HUES6 (cell line): ENCODE results near the gene ANKLE2.
"Not testable (repeated sequence)": the region's sequence is repeated elsewhere in the genome, so short reads cannot be mapped to it uniquely, and the experiment has no call there.

Experiments
- H3K27ac ChIP-seq: 2 replicates; pipeline ENCODE4 v1.7.0; 2013; ENCODE audit warnings: low read depth, mild to moderate bottlenecking, low read length, inconsistent platforms
- H3K27me3 ChIP-seq: 2 replicates; pipeline ENCODE4 v1.6.1; 2013; ENCODE audit warnings: low read length; ENCODE audit not compliant: control insufficient read depth, insufficient read depth
- H3K36me3 ChIP-seq: 2 replicates; pipeline ENCODE4 v1.6.1; 2013; ENCODE audit warnings: low read length; ENCODE audit not compliant: control insufficient read depth, insufficient read depth
- H3K4me1 ChIP-seq: 2 replicates; pipeline ENCODE4 v1.6.1; 2013; ENCODE audit warnings: low read length; ENCODE audit not compliant: control insufficient read depth, insufficient read depth
- H3K4me3 ChIP-seq: 2 replicates; pipeline ENCODE4 v1.5.1; 2013; ENCODE audit warnings: low read depth, low read length
- H3K9ac ChIP-seq: one replicate; pipeline ENCODE4 v1.6.1; 2013; ENCODE audit warnings: mild to moderate bottlenecking, low read length
- H3K9me3 ChIP-seq: 2 replicates; pipeline ENCODE4 v1.6.1; 2013; ENCODE audit warnings: low read depth, low read length; ENCODE audit not compliant: control insufficient read depth, insufficient read depth

ANKLE2 gene

DNA sequence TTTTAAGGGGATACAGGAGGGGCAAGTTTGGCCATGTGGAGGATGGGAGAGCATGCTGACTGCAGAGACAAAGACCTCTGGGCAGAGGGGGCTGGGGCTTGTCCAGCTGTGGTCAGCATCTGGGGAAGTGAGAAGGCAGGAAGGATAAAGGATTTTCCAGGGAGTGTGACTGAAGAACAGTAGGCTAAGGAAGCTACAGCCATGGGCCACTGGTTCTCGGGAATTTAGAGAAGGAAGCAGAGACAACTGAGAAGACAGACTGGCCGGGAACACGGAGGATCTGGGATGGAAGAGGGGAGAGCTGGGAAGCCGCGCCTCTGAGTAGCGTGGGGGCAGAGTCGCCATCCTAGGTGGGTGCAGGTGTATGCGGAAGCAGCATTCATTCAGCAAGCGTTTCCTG is 58.0 kb downstream of the ANKLE2 start:
- H3K4me3 ChIP-seq: no peak overlapping the region
- no peaks in the 10 kb centered on the region for H3K9me3 ChIP-seq
- no peak overlapping the region for H3K27ac ChIP-seq
- no peak overlapping the region for H3K9ac ChIP-seq
- H3K36me3 ChIP-seq: peaks cover 36% of the 10 kb centered on the region
- H3K4me1 ChIP-seq: peaks cover 5% of the 10 kb centered on the region; the same call in 1 of the 2 replicates
- H3K27me3 ChIP-seq: no peaks in the 10 kb centered on the region

- Histone ChIP-seq H3K9me3 (no peaks in the 10 kb centered on the region), H3K36me3 (peaks cover 38% of the 10 kb centered on the region), H3K4me3 (no peak overlapping the region), H3K9ac (no peak overlapping the region), H3K27me3 (no peaks in the 10 kb centered on the region), H3K27ac (no peak overlapping the region), H3K4me1 (peaks cover 5% of the 10 kb centered on the region; the same call in 1 of the 2 replicates)
Measured at GRCh38 chr12:132702640-132703039, 59.0 kb downstream of the ANKLE2 start.

DNA sequence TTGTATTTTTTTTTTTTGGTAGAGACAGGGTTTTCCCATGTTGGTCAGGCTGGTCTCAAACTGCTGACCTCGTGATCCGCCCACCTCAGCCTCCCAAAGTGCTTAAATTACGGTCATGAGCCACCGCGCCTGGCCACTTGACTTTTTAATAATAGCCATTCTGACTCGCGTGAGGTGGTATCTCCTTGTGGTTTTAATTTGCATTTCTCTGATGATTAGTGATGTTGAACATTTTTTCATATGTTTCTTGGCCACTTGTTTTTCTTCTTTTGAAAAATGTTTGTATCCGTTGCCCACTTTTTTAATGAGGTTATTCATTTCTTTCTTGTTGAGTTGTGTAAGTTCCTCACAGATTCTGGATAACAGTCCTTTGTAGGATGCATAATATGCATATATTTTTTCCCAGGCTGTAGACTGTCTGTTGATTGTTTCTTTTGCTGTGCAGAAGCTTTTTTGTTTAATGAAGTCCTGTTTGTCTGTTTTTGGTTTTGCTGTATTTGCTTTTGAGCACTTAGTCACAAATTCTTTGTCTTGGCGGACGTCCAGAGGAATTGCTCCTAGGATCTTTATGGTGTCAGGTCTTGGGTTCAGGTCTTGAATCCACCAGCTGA is 61.3 kb downstream of the ANKLE2 start:
- Histone ChIP-seq H3K27me3 (no peaks in the 10 kb centered on the region), H3K36me3 (peaks cover 51% of the 10 kb centered on the region), H3K4me1 (no peaks in the 10 kb centered on the region), H3K4me3 (no peak overlapping the region), H3K9me3 (no peaks in the 10 kb centered on the region), H3K9ac (no peak overlapping the region), H3K27ac (no peak overlapping the region)

DNA sequence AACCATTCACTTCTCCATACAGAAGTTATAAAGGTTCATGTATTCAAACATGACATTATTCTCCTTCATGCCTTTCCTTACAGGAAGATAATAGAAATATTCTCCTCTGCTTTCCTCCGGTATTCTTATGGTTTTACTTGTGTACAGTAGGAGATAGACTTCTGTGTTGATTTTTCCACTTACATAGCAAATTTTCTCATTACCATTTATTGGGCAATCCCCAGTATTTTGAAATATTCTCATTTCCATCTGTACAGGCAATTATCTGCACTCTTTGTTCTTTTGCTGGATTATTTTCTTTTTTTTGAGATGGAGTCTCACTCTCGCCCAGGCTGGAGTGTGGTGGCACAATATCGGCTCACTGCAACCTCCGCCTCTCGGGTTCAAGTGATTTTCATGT is 63.3 kb downstream of the ANKLE2 start:
- Histone ChIP-seq H3K9me3 (no peaks in the 10 kb centered on the region), H3K27me3 (no peaks in the 10 kb centered on the region), H3K4me1 (no peaks in the 10 kb centered on the region), H3K27ac (no peak overlapping the region), H3K36me3 (peaks cover 46% of the 10 kb centered on the region), H3K4me3 (no peak overlapping the region), H3K9ac (no peak overlapping the region)

GRCh38 chr12:132695431-132695830 is 66.2 kb downstream of the ANKLE2 start:
- no peaks in the 10 kb centered on the region for H3K9me3 ChIP-seq
- H3K27ac ChIP-seq: no peak overlapping the region
- H3K4me3 ChIP-seq: no peak overlapping the region
- H3K9ac ChIP-seq: no peak overlapping the region
- peaks cover 31% of the 10 kb centered on the region for H3K36me3 ChIP-seq
- H3K4me1 ChIP-seq: no peaks in the 10 kb centered on the region
- no peaks in the 10 kb centered on the region for H3K27me3 ChIP-seq

- not testable (repeated sequence) for H3K27me3 ChIP-seq, H3K9ac ChIP-seq, H3K4me3 ChIP-seq, H3K4me1 ChIP-seq, H3K27ac ChIP-seq, H3K9me3 ChIP-seq
- peaks cover 31% of the 10 kb centered on the region for H3K36me3 ChIP-seq
Measured at GRCh38 chr12:132694888-132695287, 66.7 kb downstream of the ANKLE2 start.

DNA sequence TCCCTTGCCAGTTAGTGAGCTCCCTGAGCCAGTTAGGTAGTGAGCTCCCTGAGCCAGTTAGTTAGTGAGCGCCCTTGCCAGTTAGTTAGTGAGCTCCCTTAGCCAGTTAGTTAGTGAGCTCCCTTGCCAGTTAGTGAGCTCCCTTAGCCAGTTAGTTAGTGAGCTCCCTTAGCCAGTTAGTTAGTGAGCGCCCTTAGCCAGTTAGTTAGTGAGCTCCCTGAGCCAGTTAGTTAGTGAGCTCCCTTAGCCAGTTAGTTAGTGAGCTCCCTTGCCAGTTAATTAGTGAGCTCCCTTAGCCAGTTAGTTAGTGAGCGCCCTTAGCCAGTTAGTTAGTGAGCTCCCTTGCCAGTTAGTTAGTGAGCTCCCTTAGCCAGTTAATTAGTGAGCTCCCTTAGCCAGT is 69.6 kb downstream of the ANKLE2 start:
- peaks cover 10% of the 10 kb centered on the region; the same call in 1 of the 2 replicates for H3K4me1 ChIP-seq
- not testable (repeated sequence) for H3K27ac ChIP-seq, H3K9me3 ChIP-seq, H3K9ac ChIP-seq, H3K4me3 ChIP-seq, H3K27me3 ChIP-seq
- H3K36me3 ChIP-seq: peaks cover 18% of the 10 kb centered on the region

DNA sequence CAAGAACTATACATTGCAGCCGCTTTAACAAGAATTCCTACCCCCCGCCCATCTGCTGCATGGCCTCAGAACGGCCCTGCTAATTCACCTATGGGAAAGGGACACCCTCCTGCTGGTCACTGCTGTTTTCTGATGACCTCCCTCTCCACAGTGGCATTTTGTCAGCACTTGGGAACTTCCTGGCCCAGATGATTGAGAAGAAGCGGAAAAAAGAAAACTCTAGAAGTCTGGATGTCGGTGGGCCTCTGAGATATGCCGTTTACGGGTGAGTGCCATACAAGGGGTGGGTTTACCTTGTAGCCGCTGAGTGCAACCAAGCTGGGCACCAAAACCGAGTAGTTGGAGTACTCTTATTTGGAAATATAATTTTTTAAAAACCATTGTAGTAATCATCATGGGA is 71.5 kb downstream of the ANKLE2 start:
- peaks cover 10% of the 10 kb centered on the region; the same call in 1 of the 2 replicates for H3K4me1 ChIP-seq
- no peak overlapping the region for H3K4me3 ChIP-seq
- H3K9me3 ChIP-seq: no peaks in the 10 kb centered on the region
- H3K27me3 ChIP-seq: peaks cover 9% of the 10 kb centered on the region
- no peak overlapping the region for H3K9ac ChIP-seq
- H3K27ac ChIP-seq: no peak overlapping the region
- H3K36me3 ChIP-seq: peaks cover 8% of the 10 kb centered on the region

DNA sequence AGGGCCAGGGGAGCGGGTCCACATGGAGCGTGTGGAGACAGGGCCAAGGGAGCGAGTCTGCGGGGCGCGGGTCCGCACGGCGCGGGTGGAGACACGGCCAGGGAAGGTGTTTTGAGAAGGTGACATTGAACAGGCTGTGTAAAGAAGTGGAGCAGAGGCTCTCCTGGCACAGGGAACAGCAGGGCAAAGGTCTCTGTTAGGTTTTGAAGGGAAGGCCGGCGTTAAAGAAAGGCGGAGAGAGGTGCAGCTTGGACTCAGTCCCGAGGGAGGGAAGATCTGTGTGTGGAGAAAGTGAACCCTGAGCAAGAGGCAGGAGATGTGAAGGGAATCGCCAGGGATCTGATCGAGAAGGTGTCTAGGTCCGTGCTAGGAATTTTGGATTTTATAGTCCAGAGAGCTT is 72.4 kb downstream of the ANKLE2 start:
- peak overlapping the region; percentile 27 for H3K9ac ChIP-seq
- H3K4me3 ChIP-seq: peak overlapping the region; percentile 45
- peaks cover 9% of the 10 kb centered on the region for H3K27me3 ChIP-seq
- no peak overlapping the region for H3K27ac ChIP-seq
- H3K9me3 ChIP-seq: no peaks in the 10 kb centered on the region
- H3K4me1 ChIP-seq: peaks cover 10% of the 10 kb centered on the region; the same call in 1 of the 2 replicates
- peaks cover 6% of the 10 kb centered on the region for H3K36me3 ChIP-seq

GRCh38 chr12:132687211-132688164 is 74.1 kb downstream of the ANKLE2 start, which contains the start of the genes POLE and PXMP2:
Gene POLE (minus strand): TSS chr12:132687342. CDS start chr12:132687315, 27 bp downstream.
Gene PXMP2 (plus strand): TSS chr12:132687587. CDS start chr12:132687671, 84 bp downstream.
- H3K27ac ChIP-seq: peak within 1 kb of the TSS; percentile 79; the same call in 1 of the 2 replicates
- H3K27me3 ChIP-seq: peaks cover 9% of the 10 kb centered on the region
- peaks cover 2% of the 10 kb centered on the region; the same call in 1 of the 2 replicates for H3K9me3 ChIP-seq
- peaks cover 10% of the 10 kb centered on the region for H3K36me3 ChIP-seq
- H3K4me1 ChIP-seq: peaks cover 10% of the 10 kb centered on the region; the same call in 1 of the 2 replicates
- peak within 1 kb of the TSS; percentile 93 for H3K9ac ChIP-seq
- peak within 1 kb of the TSS; percentile 63 for H3K4me3 ChIP-seq

DNA sequence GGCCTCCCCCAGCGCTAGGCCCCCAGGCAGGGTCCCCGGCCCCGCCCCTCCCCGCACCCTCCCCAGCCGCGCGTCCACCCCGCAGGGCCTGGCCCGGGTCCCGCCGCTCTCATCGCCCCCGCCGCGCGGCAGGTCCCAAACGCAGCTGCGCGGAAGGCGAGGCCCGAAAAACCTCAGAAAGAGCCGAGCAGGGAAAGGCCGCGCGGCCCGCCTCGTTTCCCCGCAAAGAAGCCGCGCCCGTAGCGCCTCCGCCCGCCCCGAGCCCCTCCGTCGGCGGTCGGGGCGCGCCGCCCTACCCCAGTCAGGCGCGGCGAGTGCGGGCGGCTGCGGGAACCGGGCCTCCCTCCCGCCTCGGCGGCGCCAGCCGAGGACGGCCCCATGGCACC is 74.8 kb downstream of the ANKLE2 start:
- H3K27me3 ChIP-seq: peaks cover 9% of the 10 kb centered on the region
- H3K4me3 ChIP-seq: peak overlapping the region; percentile 63
- H3K4me1 ChIP-seq: peaks cover 10% of the 10 kb centered on the region; the same call in 1 of the 2 replicates
- H3K36me3 ChIP-seq: peaks cover 10% of the 10 kb centered on the region
- H3K27ac ChIP-seq: peak overlapping the region; percentile 79; the same call in 1 of the 2 replicates
- H3K9ac ChIP-seq: peak overlapping the region; percentile 90
- H3K9me3 ChIP-seq: peaks cover 2% of the 10 kb centered on the region; the same call in 1 of the 2 replicates
